H9 (cell line): ENCODE data around the gene TTC23. TPM values are rescaled to one million over a fixed set of nuclear protein-coding genes. Genes with fewer than 3 reads are reported as not detected.

ENCODE experiments used
- DNase-seq: peaks from one replicate; pipeline ENCODE4 v3.0.0-alpha.2; 2017
- H2AFZ ChIP-seq: one replicate; pipeline ENCODE4 v1.6.1; 2013; ENCODE audit warnings: mild to moderate bottlenecking, low read length, control low read depth, moderate library complexity
- H2AK5ac ChIP-seq: 2 replicates; pipeline ENCODE4 v1.6.1; 2013; ENCODE audit warnings: low read length, control low read depth, mixed read lengths; ENCODE audit not compliant: insufficient read length
- H2BK120ac ChIP-seq: one replicate; pipeline ENCODE4 v1.6.1; 2013; ENCODE audit warnings: low read depth, mild to moderate bottlenecking, low read length, control low read depth, inconsistent platforms; ENCODE audit not compliant: poor library complexity, severe bottlenecking
- H2BK12ac ChIP-seq: 2 replicates; pipeline ENCODE4 v1.6.1; 2013; ENCODE audit warnings: low read length, control low read depth, mixed read lengths, low read depth; ENCODE audit not compliant: insufficient read length
- H2BK15ac ChIP-seq: 2 replicates; pipeline ENCODE4 v1.6.1; 2013; ENCODE audit warnings: low read depth, low read length, control low read depth
- H2BK20ac ChIP-seq: one replicate; pipeline ENCODE4 v1.6.1; 2013; ENCODE audit warnings: low read depth, mild to moderate bottlenecking, low read length, control low read depth, inconsistent platforms; ENCODE audit not compliant: poor library complexity, severe bottlenecking
- H2BK5ac ChIP-seq: 2 replicates; pipeline ENCODE4 v1.6.1; 2013; ENCODE audit warnings: low read length, control low read depth, mixed read lengths; ENCODE audit not compliant: insufficient read length
- H3K14ac ChIP-seq: 2 replicates; pipeline ENCODE4 v1.6.1; 2013; ENCODE audit warnings: low read length, control low read depth; ENCODE audit not compliant: insufficient read depth
- H3K18ac ChIP-seq: 2 replicates; pipeline ENCODE4 v1.6.1; 2013; ENCODE audit warnings: low read depth, mild to moderate bottlenecking, mixed read lengths, low read length, control low read depth; ENCODE audit not compliant: insufficient read length
- H3K23ac ChIP-seq: 2 replicates; pipeline ENCODE4 v1.6.1; 2013; ENCODE audit warnings: low read length, control low read depth, mixed read lengths, low read depth; ENCODE audit not compliant: insufficient read length
- H3K23me2 ChIP-seq: 2 replicates; pipeline ENCODE4 v1.6.1; 2013; ENCODE audit warnings: low read depth, mild to moderate bottlenecking, mixed read lengths, low read length, control low read depth; ENCODE audit not compliant: insufficient read length, poor library complexity, severe bottlenecking
- H3K27ac ChIP-seq: 2 replicates; pipeline ENCODE4 v1.5.1; 2013; ENCODE audit warnings: low read length, control low read depth, mixed read lengths, low read depth; ENCODE audit not compliant: insufficient read length
- H3K27me3 ChIP-seq: 2 replicates; pipeline ENCODE4 v1.6.1; 2013; ENCODE audit warnings: low read length, control low read depth, inconsistent platforms; ENCODE audit not compliant: insufficient read depth
- H3K4ac ChIP-seq: 2 replicates; pipeline ENCODE4 v1.6.1; 2013; ENCODE audit warnings: low read depth, mild to moderate bottlenecking, control low read depth, inconsistent platforms, low read length, moderate library complexity
- H3K4me1 ChIP-seq: 2 replicates; pipeline ENCODE4 v1.6.1; 2013; ENCODE audit warnings: low read length, control low read depth, inconsistent platforms; ENCODE audit not compliant: insufficient read depth
- H3K4me2 ChIP-seq: 2 replicates; pipeline ENCODE4 v1.6.1; 2013; ENCODE audit warnings: low read length, control low read depth, mixed read lengths; ENCODE audit not compliant: insufficient read length, insufficient read depth
- H3K56ac ChIP-seq: 2 replicates; pipeline ENCODE4 v1.6.1; 2013; ENCODE audit warnings: low read depth, mild to moderate bottlenecking, mixed read lengths, low read length, control low read depth; ENCODE audit not compliant: insufficient read length
- H3K79me1 ChIP-seq: 2 replicates; pipeline ENCODE4 v1.6.1; 2013; ENCODE audit warnings: low read depth, mild to moderate bottlenecking, moderate library complexity, low read length, control low read depth, inconsistent platforms; ENCODE audit not compliant: insufficient read depth, poor library complexity, severe bottlenecking
- H3K79me2 ChIP-seq: 2 replicates; pipeline ENCODE4 v1.6.1; 2013; ENCODE audit warnings: low read length, control low read depth, inconsistent platforms; ENCODE audit not compliant: insufficient read depth
- H3K9ac ChIP-seq: 2 replicates; pipeline ENCODE4 v1.6.1; 2013; ENCODE audit warnings: low read length, control low read depth, mixed read lengths; ENCODE audit not compliant: insufficient read length; ENCODE audit errors: extremely low read depth
- H3K9me3 ChIP-seq: one replicate; pipeline ENCODE4 v1.6.1; 2013; ENCODE audit warnings: low read depth, low read length, inconsistent platforms; ENCODE audit not compliant: control insufficient read depth
- H3T11ph ChIP-seq: one replicate; pipeline ENCODE4 v1.6.1; 2013; ENCODE audit warnings: mild to moderate bottlenecking, low read length, control low read depth, inconsistent platforms
- H4K20me1 ChIP-seq: one replicate; pipeline ENCODE4 v1.6.1; 2013; ENCODE audit not compliant: control insufficient read depth, insufficient read length, insufficient read depth
- H4K5ac ChIP-seq: 2 replicates; pipeline ENCODE4 v1.6.1; 2013; ENCODE audit warnings: low read depth, mild to moderate bottlenecking, mixed read lengths, low read length, control low read depth; ENCODE audit not compliant: insufficient read length
- H4K8ac ChIP-seq: replicated peaks from 2 replicates; pipeline ENCODE4 v1.6.1; 2013; ENCODE audit warnings: low read length, control low read depth, mixed read lengths, low read depth; ENCODE audit not compliant: insufficient read length
- H4K91ac ChIP-seq: 2 replicates; pipeline ENCODE4 v1.6.1; 2013; ENCODE audit warnings: low read depth, mild to moderate bottlenecking, moderate library complexity, mixed read lengths, low read length, control low read depth; ENCODE audit not compliant: insufficient read length
- H3K27ac Mint-ChIP-seq, 3 experiments: 2 replicates in 2 of 3; 3 replicates in 1 of 3; pipeline ENCODE4 v1.8.0; 2020 to 2021; ENCODE audit warnings: mixed read lengths in 3 of 3, mild to moderate bottlenecking in 1 of 3, moderate library complexity in 1 of 3
- H3K27me3 Mint-ChIP-seq: 2 replicates; pipeline ENCODE4 v1.8.0; 2021; ENCODE audit warnings: low read depth, mild to moderate bottlenecking, moderate library complexity, mixed read lengths
- H3K36me3 Mint-ChIP-seq, 3 experiments: 2 replicates in 2 of 3; 3 replicates in 1 of 3; pipeline ENCODE4 v1.8.0; 2020 to 2021; ENCODE audit warnings: low read depth in 3 of 3, mixed read lengths in 3 of 3; ENCODE audit not compliant: insufficient read depth in 1 of 3
- H3K4me1 Mint-ChIP-seq, 2 experiments: 2 replicates each; pipeline ENCODE4 v1.8.0; 2020; ENCODE audit warnings: mixed read lengths in 2 of 2
- H3K4me3 Mint-ChIP-seq, 2 experiments: 2 replicates in 1 of 2; 3 replicates in 1 of 2; pipeline ENCODE4 v1.8.0; 2020 to 2021; ENCODE audit warnings: mild to moderate bottlenecking in 2 of 2, mixed read lengths in 2 of 2, moderate library complexity in 1 of 2
- H3K9me3 Mint-ChIP-seq, 2 experiments: 2 replicates in 1 of 2; 3 replicates in 1 of 2; pipeline ENCODE4 v1.8.0; 2020; ENCODE audit warnings: mild to moderate bottlenecking in 2 of 2, mixed read lengths in 2 of 2, moderate library complexity in 1 of 2
- CTCF ChIP-seq: fragments of 200-600 bp; sonication (generic); conservative IDR thresholded peaks from 3 replicates; pipeline ENCODE4 v1.8.0; 2021; ENCODE audit warnings: antibody characterized with exemption, mild to moderate bottlenecking
- WGBS: extraction: QIAGEN DNeasy Blood & Tissue Kit; methylation state at CpG from one replicate; pipeline ENCODE4 v1.1.7; 2013; ENCODE audit warnings: missing lambda C conversion rate, low lambda C conversion rate, mixed read lengths; ENCODE audit not compliant: insufficient read length; ENCODE audit errors: extremely low coverage; 5-methylcytosine and 5-hydroxymethylcytosine counted together
- total RNA-seq: library from RNA; stranded (reverse); gene quantifications from 2 replicates; pipeline ENCODE4 v1.2.1, GENCODE V29; 2021

The TTC23 gene
- total RNA-seq, 1 experiment from 2014 or later = 14.3 TPM

- Histone ChIP-seq H2BK5ac (no peak overlapping the region), H2BK120ac (no peak overlapping the region), H2BK15ac (no peak overlapping the region), H3T11ph (no peak overlapping the region), H2BK12ac (no peak overlapping the region), H3K23ac (no peak overlapping the region), H4K8ac (no peak overlapping the region), H3K27ac (no peak overlapping the region), H4K20me1 (no peaks in the 10 kb centered on the region), H2AK5ac (no peak overlapping the region), H3K9ac (no peak overlapping the region), H3K27me3 (no peaks in the 10 kb centered on the region), H3K9me3 (no peaks in the 10 kb centered on the region), H3K4me1 (no peaks in the 10 kb centered on the region; the same call in 1 of the 2 replicates), H3K56ac (no peak overlapping the region), H3K14ac (no peak overlapping the region), H4K91ac (no peak overlapping the region), H3K23me2 (peaks cover 3% of the 10 kb centered on the region), H3K18ac (no peak overlapping the region), H2BK20ac (no peak overlapping the region), H4K5ac (no peak overlapping the region), H3K79me1 (no peaks in the 10 kb centered on the region), H3K79me2 (no peaks in the 10 kb centered on the region; the same call in 1 of the 2 replicates), H3K4me2 (peak overlapping the region; percentile 99), H2AFZ (no peak overlapping the region), H3K4ac (no peak overlapping the region)
- no CpG with 5 or more reads among the region's 7 CpGs for WGBS
- TF ChIP-seq CTCF = no peak
- H3K9me3 Mint-ChIP-seq = no peaks in the 10 kb centered on the region
- no peak overlapping the region for H3K27ac Mint-ChIP-seq
- DNase-seq = no peak
- H3K36me3 Mint-ChIP-seq = no peaks in the 10 kb centered on the region
- no peaks in the 10 kb centered on the region for H3K27me3 Mint-ChIP-seq
- no peak overlapping the region for H3K4me3 Mint-ChIP-seq
- peaks cover 10% of the 10 kb centered on the region in 2 experiments; a peak in 2 of 4 replicates for H3K4me1 Mint-ChIP-seq
Observed at GRCh38 chr15:99248000-99248715, 1.2 kb downstream of the TTC23 start.
